Left renal pelvis (tissue), 4 donors: Measurements from ENCODE around the gene KATNAL2. TPM values are rescaled to one million over a fixed set of nuclear protein-coding genes. Genes with fewer than 3 reads are reported as not detected.
"Not testable (repeated sequence)": the region's sequence is repeated elsewhere in the genome, so short reads cannot be mapped to it uniquely, and the experiment has no call there.

Source experiments
- DNase-seq, 4 donors: peaks; one replicate each; pipeline ENCODE4 v3.0.0-alpha.2; 2013; ENCODE audit warnings: low read depth in 4 of 4, low spot score in 3 of 4
- polyA plus RNA-seq, 4 donors: library from polyadenylated mRNA; unstranded; fragments of 120-200 nt; gene quantifications; one replicate each; pipeline ENCODE4 v1.2.1, GENCODE V29; 2013; ENCODE audit not compliant: insufficient read length in 4 of 4

KATNAL2 gene
- polyA plus RNA-seq, 4 donors: 5.7 to 12.6 (median 10.7) TPM

GRCh38 chr18:47030887-47031286, 113.5 kb downstream of the KATNAL2 start:
- not testable (repeated sequence) for DNase-seq

GRCh38 chr18:47032945-47033344, 115.5 kb downstream of the KATNAL2 start:
- DNase-seq: no peak

DNA sequence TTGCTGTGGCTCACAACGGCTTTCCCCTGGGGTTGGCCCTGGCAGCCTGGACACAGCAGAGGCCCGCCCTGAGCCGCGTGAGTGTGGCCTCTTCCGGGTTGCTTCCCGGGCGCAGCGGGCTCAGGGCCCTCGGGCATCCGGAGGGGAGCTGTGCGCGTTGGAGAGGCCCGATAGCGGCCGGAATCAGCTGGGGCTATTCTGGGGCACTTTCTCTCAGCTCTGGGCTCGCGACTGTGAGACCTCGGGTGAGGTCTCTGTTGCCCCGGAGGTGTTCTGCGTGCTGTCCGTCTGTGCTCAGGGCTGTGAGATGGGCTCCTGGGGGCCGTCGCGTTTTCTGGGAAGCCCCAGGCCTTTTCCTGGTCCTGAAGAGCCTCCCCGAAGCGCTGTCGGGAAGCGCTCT, 117.2 kb downstream of the KATNAL2 start:
- not testable (repeated sequence) for DNase-seq

- no peak for DNase-seq
Measured at GRCh38 chr18:47035156-47035671, 117.8 kb downstream of the KATNAL2 start, which contains the start of gene ELOA2. TSS of gene ELOA2 (minus strand) at chr18:47035621. CDS start at chr18:47035264, 357 bp downstream.

DNA sequence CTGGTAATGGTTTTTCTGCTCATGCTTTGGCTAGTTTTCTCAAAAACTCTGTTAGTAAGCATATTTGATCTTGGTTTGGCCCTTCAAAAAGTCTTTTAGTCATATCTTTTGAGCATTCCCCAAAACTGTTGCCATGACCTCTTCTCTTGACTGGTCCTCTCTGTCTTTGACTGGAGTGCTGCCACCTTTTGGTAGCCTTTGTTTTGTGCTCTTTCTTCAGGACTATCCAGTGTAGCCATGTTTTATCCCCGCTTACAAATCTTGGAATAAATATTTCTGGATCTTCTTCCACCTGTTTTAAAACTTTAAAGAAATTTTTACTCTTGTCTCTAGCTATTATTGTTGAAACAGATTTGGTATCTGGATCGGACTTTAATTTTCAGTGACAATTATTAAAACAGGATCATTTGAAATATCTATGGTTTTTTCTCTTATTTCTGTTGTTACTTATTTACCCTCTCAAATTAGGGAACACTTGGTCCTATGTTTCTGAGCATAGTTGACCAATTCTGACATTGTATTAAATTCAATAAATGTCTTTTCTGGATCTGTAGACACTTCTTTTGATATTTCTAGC, 119.0 kb downstream of the KATNAL2 start:
- DNase-seq: no peak

GRCh38 chr18:47036927-47037578, 119.7 kb downstream of the KATNAL2 start:
- no peak for DNase-seq

DNA sequence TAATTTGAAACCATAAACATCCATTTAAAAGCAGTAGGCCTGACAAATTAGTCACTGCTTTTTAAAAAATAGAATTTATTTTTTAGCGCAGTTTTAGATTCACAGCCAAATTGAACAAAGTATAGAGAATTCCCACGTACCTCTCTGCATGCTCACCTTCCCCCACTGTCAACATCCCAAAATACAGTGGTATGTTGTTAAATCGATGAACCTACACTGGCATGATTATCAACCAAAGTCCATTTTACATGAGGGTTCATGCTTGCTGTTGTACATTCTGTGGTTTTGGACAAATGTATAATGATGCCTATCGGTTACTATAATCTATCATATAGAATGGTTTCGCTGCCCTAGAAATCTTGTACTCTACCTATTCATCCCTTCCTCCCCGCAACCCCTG, 123.6 kb downstream of the KATNAL2 start:
- no peak for DNase-seq

DNA sequence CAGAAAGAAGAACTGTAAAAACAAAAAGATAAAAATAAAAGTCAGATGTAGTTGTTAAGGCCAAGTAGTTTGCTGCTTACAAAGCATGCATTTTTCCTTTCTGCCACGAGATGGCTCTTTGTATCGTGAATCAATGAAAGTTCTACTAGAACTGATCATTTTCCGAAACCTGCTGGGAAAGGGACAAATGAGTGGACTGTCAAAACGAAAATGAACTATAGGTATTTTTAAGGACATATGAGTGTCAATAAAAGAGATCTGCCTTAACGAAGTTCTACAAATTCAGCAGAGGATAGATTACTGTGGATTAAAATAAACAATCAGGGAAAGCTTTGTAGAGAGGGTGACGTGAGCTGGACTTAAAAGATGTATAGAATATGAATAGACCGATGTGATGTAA, 133.1 kb downstream of the KATNAL2 start:
- no peak for DNase-seq

- no peak for DNase-seq
Measured at GRCh38 chr18:47054369-47054768, 137.0 kb downstream of the KATNAL2 start.

- DNase-seq: no peak
Measured at GRCh38 chr18:47062471-47062870, 145.1 kb downstream of the KATNAL2 start.

DNA sequence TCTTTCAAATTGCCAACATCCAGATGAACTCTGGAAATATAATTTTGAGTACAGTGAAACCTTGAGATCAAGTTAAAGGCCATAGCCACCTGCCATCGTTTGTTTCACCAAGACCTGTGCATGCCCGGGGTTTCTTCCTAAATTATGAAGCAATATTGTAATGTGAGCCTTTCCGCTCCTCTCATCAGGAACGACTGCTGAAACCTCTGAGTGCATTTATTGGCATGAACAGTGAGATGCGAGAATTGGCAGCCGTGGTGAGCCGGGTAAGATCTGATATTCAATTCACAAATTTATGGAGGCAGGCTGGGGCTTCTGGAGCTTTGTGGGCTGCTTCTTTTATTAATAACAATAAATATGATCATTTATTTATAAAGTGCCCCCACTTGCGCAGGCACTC, 145.7 kb downstream of the KATNAL2 start:
- no peak for DNase-seq

- DNase-seq: no peak
Measured at GRCh38 chr18:47067648-47068047, 150.2 kb downstream of the KATNAL2 start.

DNA sequence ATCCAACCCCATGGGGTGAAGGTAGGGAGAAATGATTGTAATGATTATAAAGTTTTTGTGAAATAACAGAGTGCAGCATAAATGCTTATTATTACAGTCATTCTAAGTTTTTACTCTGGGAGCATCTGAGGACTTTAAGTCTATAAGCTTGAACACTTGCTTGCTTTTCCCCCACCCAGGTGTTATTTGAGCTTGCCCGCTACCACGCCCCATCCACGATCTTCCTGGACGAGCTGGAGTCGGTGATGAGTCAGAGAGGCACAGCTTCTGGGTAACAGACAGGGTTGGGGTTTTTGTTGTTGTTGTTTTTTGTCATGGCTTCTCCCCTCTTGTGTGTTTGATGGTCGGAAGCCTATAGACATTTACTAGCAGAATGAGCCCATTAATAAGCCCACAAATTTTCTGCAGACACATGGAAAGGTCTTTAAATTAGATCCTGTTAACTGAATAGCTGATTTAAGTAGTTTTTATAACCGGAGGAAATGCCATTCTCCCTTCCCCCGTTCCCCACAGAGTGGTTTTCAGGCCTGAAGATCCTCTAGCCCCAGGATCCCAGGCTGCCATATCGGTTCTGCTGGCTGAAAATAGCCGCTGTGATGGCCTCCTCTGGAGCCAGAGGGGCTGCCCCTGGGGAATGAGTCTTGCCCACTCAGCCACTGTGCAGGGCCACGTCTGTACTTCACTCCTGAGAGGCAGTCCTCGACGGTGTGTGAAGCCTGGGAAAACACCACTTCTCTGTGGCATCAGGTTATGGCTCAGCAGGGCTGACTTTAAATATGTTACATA, 157.9 kb downstream of the KATNAL2 start:
- DNase-seq: no peak

- DNase-seq: no peak
Measured at GRCh38 chr18:47077111-47077510, 159.7 kb downstream of the KATNAL2 start.

- no peak for DNase-seq
Measured at GRCh38 chr18:47080872-47081271, 163.5 kb downstream of the KATNAL2 start.

GRCh38 chr18:47081578-47081977, 164.2 kb downstream of the KATNAL2 start:
- no peak for DNase-seq

DNA sequence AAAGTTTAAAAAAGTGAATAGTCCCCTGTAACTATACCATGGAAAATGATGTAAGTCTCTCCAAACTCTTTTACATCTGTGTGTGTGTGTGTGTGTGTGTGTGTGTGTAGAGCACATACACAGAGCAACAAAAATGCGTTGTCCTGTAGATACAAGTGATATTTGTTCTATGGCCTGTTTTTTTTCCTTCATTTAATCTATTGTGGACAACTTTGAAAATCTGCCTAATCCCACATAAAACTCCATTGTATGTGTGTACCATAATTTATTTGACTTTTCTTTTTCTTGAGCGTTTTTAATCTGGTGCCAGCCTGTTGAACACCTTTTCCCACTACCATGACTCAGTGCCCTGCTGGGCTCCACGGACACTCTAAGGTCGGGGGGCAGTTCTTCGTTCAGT, 170.3 kb downstream of the KATNAL2 start:
- no peak for DNase-seq

- no peak for DNase-seq
Measured at GRCh38 chr18:47095810-47096209, 178.4 kb downstream of the KATNAL2 start.

DNA sequence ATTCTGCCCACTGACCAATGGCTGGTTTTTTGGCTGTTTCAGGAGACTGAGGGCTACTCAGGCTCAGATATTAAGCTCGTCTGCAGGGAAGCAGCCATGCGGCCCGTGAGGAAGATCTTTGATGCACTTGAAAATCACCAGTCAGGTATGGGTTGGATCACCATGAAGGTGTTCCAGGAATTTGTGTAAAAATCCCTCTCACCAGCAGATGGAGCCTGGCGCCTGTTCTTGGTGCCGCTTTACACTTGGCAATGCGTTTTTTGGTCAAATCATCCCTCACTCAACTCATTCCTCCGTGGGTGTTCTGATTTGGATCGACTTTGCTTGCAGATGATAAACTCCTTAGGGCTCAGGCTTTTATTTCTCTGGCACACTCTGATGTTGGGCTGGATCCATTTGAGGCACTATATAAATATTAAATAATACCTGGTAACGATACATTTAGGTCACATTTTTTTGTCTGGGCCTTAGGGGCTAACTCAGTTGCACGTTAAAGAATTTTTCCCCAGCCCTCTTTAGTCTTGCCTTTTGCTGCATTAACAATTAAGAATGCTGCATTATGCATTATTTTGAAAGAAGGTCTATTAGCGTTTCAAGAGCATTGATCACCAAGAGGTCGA, 182.9 kb downstream of the KATNAL2 start:
- DNase-seq: peak in 2 of 4 donors; percentile 6 to 25

- no peak for DNase-seq
Measured at GRCh38 chr18:47108373-47108772, 191.0 kb downstream of the KATNAL2 start.

DNA sequence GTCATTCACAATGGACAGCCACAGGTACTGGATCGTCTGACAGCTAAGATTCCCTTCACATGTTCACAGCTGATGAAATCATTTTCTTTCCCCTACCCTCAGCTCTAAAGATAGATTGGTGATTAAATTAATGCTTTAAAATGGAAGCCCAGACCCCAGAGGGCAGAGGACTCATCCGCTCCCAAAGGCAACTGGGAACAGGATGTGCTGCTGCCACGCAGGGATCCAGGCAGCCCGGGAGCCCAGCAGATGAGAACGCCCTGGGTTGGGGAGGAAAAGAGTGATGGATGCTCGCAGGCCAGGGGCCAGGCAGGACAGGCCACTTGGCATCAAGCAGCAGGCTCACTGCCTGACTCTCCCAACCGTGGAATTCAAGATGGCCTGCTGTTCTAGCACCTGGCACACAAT, 191.6 kb downstream of the KATNAL2 start:
- no peak for DNase-seq
